ENCODE results near the gene PLEKHH1.
"Not testable (repeated sequence)": the region's sequence is repeated elsewhere in the genome, so short reads cannot be mapped to it uniquely, and the experiment has no call there.

Gene PLEKHH1

DNA sequence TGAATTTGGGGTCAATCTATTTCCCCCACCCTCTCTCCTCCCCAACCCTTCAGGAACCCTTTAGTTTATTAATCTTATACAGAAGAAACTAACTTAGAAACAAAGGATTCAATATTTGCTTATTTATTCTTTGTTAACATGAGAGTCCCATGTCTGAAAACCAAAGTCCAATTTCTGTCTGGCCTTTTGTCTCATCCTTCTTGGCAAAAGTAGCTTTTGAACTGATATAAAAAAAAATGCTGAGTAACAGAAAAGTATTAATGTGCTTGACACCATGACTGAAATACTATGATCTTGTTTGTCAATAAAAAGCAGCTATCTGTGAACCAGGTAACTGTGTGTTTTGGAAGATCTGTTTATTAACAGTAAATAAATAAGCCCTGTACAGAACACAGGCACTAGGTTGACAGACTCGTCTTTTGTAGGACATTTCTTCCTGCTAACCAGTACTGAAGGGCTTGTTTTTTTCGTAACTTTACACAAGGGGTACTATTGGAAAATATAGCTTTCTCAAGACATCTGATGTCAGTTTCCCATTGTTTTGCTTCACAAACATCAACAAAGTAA is 56.2 kb downstream of the PLEKHH1 start:
- no peak for DNase-seq

DNA sequence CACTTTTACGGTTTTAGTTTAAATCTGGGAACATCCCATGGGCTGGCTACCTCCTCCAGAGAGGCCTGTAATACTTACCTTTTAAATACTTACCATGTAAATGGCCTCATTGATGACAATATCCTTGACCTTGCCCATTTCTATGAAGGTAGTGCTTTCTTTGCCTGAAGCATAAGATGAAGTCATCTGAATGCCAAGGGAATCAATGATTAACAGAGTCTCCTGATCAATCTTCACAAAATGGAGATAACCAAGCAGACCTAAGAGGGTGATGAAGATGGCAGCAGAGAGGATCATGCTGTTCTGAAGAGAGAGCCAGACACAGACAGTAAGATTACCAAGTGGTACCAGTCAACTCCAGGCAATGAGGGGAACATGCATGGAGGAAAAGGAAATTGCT is 60.6 kb downstream of the PLEKHH1 start:
- not testable (repeated sequence) for DNase-seq

DNA sequence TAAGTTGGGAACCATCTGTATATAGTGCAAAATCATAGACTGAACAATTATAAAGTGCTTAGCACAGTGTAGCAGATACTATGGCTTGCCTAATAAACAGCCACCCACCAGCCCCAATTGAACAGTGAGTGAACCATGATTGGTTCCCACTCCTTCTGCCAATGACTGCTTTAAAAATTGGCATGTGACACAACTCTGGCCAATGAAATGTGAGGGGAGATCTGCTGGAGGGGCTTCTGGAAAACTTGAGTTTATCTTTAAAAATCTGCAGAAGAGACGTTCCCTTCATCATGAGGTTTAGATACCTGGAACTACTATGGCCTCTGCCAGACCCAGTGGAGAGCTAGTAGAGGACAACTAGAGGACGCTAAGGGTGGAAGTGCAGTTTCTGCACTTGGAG is 62.3 kb downstream of the PLEKHH1 start:
- DNase-seq = no peak

DNA sequence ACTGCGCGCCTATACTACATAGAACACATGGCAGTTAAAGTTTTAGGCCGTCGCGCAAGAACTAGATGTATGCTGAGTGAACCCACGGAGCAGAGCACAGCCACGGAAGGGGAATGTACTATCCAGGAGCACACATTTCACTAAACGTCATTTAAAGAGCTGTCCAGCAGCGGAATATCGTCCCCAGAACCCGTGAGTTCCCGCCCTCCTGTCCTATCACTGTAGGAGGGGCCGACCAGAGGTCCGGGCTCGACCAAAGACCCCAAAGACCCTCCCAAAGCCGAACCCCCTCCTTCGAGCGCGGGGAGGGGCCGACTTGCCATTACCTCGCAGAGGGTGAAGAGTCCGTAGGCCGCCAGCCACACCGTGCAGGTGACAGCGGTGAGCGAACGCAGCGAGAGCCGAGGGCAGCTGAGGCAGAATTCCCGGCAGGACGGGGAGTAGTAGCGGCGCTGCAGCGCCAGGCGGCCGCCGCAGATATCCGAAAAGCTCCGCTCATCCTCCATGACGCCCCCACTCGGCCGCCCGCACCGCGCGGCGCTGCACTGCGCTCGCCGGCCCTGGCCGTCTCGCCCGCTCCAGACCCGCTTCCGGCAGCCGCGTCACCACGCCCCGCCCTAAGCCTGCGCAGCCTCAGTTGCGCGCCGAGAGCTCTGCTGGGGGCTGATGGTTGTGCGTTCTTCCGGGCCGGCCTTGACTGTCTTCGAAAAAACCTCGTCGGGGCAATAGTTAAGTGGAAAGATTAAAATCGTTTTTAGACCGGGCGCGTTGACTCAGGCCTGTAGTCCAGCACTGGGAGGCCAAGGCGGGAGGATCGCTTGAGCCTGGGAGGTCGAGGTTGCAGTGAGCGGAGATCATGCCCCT is 66.8 kb downstream of the PLEKHH1 start, which contains the start of gene PIGH:
Gene PIGH, minus strand, starts transcription at position 571 of the 864 bp plus-strand sequence. Its CDS starts 65 bp downstream, at position 506.
- peak; percentile 94 to 96 for DNase-seq

- not testable (repeated sequence) for DNase-seq
These were observed 67.5 kb downstream of the PLEKHH1 start for GRCh38 chr14:67600562-67600974.

DNA sequence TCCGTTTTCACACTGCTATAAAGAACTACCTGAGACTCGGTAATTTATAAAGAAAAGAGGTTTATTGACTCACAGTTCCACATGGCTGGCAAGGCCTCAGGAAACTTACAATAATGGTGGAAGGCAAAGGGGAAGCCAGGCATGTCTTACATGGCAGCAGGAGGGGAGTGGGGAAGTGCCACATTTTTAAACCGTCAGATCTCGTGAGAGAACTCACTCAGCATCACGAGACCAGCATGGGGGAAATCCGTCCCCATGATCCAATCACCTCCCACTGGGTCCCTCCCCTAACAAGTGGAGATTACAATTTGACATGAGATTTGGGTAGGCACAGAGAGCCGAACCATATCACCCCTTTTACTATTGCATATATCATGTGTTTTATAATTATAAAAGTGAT is 69.0 kb downstream of the PLEKHH1 start:
- DNase-seq = no peak

GRCh38 chr14:67602995-67603545 is 70.0 kb downstream of the PLEKHH1 start:
- peak in 1 of 2 donors; percentile 55 for DNase-seq

GRCh38 chr14:67607646-67608045 is 74.6 kb downstream of the PLEKHH1 start:
- DNase-seq = no peak

DNA sequence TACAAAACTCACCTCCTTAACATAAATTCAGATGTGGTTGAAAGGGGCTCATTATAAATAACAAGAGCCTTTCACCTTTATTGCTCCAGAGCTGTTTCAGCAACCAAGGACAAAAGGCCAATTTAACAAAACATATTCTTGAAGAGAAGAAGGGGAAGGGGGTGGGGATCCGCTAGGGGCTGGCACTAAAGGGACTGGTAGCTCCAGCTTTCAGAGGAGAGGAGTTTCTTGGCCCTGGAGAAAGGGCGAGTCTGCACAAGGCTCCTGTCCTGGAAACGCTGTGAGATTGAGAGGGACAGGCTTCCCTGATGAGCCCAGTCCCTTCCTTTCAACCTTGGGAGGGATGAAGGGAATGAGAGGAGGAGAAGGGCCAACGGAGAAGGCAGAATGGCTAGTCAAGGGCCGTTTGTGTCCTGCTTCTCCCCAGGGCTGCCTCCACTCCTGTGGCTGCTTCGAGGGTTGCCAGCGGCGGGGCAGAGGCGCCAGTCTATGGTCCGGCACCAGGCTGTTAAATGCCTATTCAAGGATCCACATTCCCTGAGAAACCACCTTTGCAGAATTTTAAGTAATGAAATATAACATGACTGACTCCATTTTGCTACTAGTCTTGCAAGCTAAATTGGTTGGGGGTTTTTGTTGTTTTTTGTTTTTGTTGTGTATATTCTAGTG is 76.7 kb downstream of the PLEKHH1 start:
- DNase-seq = no peak

DNA sequence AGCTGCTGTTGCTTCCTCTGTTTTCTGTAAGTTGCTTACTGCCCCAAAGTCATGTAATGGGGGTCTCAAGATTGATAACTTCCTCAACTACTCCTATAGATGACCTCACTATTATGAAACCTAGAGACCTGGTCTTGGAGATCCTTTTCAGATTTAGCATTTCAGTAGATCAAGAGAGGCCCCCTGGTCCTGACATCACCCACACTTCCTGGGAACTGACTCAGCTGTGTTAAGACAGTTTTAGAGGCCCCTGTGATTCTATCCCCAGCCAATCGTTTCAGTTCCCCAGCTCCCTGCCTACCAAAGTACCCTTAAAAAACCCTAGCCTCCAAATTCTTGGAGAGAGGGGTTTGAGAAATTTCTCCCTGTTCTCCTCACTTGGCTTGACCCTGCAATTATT is 77.4 kb downstream of the PLEKHH1 start:
- no peak for DNase-seq

GRCh38 chr14:67618617-67619063 is 85.5 kb downstream of the PLEKHH1 start:
- peak; percentile 59 to 86 for DNase-seq

GRCh38 chr14:67619446-67620216 is 86.5 kb downstream of the PLEKHH1 start, which contains the start of gene ARG2:
ARG2 (plus strand) TSS chr14:67619920; CDS start chr14:67619978, 58 bp downstream.
- DNase-seq = peak; percentile 97 to 98

- no peak for DNase-seq
These were observed 87.2 kb downstream of the PLEKHH1 start for GRCh38 chr14:67620217-67620785.

GRCh38 chr14:67622675-67623074 is 89.6 kb downstream of the PLEKHH1 start:
- no peak for DNase-seq

DNA sequence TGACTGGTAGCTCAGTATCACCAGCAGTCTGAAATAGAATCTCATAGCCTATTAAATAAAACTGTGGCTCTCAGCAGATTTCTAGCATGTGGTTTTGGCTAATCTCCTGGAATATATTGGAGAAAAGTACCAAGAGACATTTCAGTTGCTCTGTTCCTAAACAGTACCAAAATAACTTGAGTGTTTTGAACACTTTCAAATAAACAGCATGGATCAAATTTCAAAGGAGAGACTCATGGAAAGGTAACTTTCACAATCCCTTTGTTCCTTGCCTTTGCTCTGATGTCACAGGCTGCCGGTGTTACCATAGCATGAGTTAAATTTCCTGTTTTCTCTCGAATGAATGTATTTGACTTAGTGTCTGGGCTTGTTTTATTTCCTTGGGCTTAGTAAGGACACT is 90.0 kb downstream of the PLEKHH1 start:
- no peak for DNase-seq

DNA sequence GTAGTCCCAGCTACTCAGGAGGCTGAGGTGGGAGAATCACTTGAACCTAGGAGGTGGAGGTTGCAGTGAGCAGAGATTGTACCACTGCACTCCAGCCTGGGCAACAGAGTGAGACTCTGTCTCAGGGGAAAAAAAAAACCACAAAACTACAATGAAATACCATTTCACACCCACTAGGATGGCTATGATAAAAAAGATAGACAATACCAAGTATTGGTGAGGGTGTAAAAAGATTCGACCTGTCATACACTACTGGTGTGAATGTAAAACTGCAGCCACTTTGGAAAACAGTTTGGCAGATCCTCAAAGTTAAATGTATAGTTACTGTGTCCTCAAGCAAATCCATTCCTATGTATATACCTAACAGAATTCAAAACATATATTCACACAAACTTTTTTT is 93.0 kb downstream of the PLEKHH1 start:
- DNase-seq = not testable (repeated sequence)

GRCh38 chr14:67627519-67627918 is 94.4 kb downstream of the PLEKHH1 start:
- no peak for DNase-seq

DNA sequence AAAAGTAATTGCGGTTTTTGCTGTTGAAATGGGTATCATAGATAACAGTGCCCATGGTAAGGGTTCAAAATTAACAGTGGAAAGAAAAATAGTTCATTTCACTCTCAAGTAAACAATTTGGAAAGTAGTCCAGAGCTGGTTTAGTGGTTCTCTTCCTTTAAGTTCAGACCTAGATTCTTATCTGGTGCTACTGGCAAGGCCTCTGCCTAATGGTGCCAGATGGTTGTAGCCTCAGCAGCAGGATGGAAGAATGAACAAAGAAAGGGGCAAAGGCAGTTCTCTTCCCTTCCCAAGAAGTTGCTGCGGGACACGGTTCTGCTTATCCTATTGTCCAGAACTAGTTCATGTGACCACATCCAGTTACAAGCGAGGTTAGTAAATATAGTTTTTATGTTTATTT is 97.1 kb downstream of the PLEKHH1 start:
- DNase-seq = no peak

GRCh38 chr14:67630938-67631337 is 97.8 kb downstream of the PLEKHH1 start:
- no peak for DNase-seq

DNA sequence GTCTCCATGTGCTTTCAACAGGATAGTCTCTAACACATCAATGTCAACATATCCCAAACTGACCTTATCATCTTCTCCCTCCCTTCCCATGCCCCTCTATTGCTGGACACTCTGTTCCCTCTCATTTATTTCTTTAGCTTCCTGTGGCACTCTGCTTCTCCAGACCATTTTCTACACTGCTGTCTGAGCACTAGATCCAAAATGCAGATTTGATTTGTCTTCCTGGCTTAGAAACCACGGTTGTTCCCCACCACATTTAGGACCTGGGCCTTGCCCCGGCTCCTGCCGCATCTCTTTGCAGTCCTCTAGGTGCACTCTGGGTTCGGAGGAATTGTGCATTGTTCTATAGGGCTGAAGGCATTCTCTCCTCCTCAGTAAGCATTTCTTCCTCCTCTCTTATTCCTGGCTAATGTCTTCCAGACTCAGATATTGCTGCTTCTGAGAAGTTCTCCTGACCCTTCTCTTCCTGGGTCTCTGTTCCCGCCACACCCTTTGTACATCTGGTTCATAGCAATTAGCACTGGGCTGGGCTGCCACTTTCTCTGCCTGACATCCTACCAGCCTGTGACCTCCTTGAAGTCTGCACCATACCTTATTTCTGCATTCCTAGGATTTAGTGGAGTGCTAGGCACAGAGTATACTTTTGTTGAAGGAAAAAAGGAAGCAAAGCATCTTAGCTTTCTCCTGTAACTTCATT is 100.5 kb downstream of the PLEKHH1 start:
- no peak for DNase-seq

GRCh38 chr14:67636361-67636919 is 103.3 kb downstream of the PLEKHH1 start:
- no peak for DNase-seq
